Ecto neural progenitor cell (in vitro differentiated cells): ENCODE measurements around the gene RABGAP1L.
"Not testable (repeated sequence)": the region's sequence is repeated elsewhere in the genome, so short reads cannot be mapped to it uniquely, and the experiment has no call there.

ENCODE experiments used
- DNase-seq: peaks from one replicate; pipeline ENCODE4 v3.0.0-alpha.2; 2018; ENCODE audit warnings: low spot score

The RABGAP1L gene

DNA sequence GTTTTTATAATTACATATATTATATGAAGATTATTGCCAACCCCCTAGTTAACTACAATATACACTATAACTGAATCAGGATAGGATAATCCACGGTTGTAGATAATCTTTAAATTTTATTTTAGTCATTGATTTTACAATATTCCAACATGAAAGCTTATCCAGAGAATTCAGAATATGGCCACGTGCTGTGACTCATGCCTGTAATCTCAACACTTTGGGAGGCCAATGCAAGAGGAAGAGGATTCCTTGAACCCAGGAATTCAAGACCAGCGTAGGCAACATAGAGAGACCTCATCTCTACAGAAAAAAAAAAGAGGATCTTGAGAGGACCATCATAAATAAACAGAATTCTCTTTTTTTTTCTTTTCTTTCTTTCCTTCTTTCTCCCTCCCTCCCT, 720.9 kb downstream of the RABGAP1L start:
- no peak for DNase-seq

DNA sequence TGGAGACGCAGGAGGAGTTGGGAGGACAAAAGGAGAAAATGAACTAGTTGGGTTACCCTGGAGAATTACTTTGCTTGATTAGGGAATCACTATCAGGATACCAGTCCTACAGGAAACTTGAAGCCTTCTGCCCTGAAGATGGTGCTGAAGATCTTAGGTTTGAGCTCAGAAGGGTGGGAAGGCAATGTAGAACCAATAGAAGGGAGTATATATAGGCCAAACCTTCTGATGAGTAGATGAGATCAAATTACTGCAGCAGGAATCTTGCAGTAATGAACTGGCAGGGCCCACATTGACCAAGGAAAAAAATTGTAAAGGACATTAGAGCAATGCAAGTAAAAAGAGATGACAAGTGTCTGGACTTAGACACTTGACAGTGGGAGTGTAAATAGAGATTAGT, 724.1 kb downstream of the RABGAP1L start:
- no peak for DNase-seq

DNA sequence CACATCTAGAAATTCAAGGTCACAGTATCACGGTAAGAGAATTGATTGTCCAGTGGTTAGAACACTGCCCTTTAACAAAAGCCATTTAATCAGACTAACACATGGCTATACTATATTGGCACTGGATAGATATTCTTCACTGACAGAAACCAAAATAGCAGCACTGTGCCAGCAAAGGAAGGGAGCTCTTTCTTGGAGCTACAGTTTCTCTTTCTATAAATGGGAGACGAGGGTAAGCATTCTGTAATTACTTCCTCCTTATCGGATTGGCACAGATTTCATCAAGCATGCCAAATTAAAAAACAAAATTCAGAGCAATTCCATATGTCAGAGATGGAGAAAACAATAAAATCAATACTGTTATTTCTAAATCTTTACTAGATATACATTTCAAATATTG, 724.7 kb downstream of the RABGAP1L start:
- no peak for DNase-seq

DNA sequence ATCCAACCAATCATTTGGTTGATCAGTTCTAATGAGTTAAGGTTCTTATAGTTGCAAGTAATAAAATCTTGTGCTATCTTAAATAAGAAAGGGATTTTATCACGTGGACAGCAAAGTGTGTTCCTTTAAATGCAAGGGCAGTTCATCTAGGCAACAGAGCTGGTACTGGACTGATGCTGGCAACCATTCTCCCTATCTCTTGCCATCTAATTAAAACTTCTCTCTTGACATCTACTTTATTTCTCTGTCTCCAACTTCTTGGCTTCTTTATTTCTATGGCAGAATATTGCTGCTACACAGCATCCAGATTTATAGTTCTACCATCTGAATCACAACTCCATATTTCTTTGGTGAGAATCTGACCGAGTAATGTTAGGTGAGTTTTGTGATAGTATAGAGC, 725.2 kb downstream of the RABGAP1L start:
- DNase-seq = no peak

DNA sequence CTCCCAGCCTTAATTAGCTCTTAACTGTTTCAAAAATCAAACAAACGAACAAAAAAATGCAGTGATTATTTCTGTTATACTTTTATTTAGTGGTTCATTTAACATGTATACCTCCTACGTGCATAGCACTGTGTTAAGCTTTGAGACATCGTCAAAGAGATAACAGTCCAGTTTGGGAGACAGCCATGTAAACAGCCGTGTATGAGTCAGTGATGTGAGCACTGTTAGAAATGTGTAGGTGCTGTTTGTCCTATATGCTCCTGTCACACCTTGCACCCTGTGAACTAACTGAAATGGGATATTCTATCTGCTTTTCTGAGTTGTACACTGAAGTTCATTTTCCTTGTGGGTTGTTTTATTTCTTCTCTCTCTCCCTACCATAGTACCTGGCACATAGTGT, 730.7 kb downstream of the RABGAP1L start:
- no peak for DNase-seq

DNA sequence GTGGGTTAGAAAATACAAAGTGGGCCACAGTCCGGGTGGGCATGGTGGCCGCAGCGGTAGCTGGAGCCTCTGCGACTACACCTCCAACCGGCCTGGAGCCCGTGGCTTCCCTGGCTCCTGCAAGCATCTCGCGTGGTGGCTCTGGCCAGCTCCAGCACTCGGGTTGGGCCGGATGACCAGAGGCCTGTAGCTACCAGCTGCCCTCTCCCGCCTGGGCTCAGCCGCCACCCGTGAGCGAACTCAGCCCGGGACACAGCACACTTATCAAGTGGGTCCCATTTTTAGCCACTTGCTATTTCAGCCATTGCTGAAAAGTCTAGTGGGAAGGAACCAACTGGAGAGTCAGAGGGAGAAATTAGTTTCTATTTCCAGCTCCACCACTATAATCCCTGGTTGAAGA, 732.7 kb downstream of the RABGAP1L start:
- no peak for DNase-seq

DNA sequence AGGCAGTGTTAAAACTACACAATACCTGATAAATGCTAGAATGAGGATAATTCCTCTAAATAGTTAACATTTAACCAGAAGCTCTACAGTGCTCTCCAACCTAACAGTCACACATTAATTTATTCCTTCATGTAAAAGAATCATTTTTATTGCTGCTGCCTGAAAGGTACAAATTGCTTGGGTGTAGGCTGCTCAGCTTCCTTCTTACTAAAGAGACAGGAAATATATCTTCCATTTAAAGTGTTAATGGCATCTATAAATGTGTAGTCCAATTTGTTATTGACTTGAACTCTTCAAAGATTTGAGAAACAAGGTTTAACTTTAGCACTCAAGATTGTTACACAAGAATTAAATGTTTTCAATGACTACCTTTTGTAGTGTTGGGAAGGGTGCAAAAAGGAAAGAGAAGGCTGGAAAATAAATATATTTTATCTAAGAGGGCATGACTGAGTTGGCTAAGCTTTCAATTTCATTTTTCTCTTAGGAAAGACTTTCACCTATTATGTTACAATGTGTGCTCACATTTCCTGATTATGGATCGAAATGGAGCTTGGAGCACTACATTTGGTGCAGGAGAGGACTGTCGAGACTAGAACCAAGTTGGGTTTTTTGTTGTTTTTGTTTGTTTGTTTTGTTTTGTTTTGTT, 734.9 kb downstream of the RABGAP1L start:
- no peak for DNase-seq

DNA sequence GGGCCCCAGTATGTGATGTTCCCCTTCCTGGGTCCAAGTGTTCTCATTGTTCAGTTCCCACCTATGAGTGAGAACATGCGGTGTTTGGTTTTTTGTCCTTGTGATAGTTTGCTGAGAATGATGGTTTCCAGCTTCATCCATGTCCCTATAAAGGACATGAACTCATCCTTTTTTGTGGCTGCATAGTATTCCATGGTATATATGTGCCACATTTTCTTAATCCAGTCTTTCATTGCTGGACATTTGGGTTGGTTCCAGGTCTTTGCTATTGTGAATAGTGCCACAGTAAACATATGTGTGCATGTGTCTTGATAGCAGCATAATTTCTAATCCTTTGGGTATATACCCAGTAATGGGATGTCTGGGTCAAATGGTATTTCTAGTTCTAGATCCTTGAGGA, 736.3 kb downstream of the RABGAP1L start:
- DNase-seq = not testable (repeated sequence)

DNA sequence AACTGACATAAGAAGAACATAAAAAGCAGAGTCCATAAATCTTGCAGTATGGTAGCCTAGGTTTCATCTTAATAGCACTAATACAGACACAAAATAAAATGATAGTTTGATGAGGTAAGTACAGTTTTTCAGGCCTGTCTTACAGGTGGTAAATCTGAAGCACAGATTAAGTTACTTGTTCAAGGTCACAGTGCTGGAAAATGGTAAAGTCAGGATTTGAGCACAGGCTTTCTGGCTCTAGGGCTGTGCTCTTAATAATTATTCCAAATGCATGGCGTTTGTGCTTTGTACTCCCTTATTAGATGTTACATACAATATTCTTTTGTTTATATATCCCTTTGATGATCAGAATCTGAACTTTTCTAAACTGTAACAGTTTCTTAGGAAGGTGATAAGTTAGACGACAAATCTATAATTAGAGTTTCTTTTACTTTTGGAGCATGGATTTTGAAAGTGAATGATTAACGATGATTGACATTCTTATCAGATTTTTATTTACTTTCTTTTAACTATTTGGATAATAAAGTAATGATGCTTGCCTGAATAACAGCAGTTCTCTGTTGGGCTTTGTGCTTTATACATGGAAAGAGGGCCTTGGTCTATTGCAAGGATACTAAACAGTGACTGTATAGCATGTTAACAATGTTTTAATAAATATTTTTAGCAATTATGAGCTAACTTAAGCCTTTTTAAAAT, 738.9 kb downstream of the RABGAP1L start:
- DNase-seq = no peak

DNA sequence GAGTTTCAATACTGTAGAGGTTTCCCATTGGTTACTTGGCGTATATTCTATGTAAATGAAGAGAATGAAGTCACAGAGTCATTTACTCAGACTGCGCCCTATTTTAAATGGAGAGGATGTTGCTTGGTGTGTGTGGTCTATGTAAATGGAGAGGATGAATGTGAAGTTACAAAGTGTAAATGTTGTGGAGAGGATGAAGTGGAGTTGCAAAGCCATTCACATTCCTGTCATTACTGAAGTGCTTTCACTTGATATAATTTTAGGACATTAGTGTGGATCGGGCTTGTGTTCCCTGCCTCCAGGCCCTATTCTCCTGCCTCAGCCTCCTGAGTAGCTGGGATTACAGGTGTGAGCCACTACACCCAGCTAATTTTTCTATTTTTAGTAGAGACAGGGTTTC, 741.0 kb downstream of the RABGAP1L start:
- DNase-seq = no peak

DNA sequence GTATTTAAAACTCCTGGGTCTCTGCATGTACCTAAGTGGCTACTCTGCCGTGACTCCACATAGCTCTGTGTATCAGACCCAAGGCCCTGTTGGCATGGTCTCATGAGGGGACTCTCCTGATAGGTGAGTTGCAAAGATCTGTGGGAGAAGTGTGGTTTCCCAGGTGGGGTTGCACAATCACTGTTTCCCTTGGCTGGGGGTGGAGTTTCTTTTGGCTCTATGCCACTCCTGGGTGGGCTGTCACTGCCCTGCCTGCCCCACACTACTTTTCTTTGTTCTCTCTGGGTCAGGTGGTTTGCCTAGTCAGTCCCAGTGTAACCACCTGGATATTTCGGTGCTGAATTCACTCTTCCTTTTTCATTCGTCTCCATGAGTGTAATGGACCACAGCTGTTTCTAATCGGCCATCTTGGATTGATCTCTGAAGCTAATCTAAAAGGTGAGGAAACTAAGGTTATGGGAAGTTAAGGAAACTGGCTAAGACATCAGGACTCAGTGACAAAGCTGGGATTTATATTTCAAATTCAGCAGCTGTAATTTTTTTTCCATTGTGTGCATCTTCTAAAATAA, 743.3 kb downstream of the RABGAP1L start:
- no peak for DNase-seq

DNA sequence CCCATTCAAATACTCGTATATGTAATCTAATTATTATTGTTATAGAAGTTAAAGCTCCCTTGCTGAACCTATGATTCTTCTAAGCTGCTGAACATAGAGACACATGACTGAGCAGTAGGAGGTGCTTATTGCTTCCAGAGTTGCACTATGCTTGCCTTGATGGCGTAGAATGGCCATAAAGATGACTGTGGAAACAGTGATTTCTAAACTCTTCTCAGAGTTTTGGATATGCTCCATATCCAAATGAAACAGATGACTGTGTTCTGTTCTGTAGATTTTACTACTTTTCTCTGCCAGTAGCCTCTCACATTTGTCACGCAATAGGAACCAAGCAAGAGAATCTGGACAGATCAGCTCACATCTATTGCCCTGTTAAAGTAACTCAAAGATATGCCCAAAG, 752.3 kb downstream of the RABGAP1L start:
- DNase-seq = no peak

DNA sequence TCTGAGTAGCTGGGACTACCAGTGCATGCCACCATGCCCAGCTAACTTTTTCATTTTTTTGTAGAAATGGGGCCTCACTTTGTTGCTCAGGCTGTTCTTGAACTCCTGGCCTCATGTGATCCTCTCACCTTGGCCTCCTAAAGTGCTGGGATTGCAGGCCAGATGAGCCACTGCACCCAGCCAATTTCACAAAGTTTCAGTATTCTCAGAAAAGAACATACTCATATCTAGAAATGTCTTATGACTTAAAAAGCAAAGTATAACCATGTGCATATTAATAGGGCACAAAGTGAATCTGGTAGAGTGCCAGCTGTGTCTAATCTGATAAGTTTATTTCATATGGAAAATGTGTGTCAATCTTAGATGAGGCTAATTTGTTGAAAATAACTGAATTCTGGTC, 752.9 kb downstream of the RABGAP1L start:
- no peak for DNase-seq

DNA sequence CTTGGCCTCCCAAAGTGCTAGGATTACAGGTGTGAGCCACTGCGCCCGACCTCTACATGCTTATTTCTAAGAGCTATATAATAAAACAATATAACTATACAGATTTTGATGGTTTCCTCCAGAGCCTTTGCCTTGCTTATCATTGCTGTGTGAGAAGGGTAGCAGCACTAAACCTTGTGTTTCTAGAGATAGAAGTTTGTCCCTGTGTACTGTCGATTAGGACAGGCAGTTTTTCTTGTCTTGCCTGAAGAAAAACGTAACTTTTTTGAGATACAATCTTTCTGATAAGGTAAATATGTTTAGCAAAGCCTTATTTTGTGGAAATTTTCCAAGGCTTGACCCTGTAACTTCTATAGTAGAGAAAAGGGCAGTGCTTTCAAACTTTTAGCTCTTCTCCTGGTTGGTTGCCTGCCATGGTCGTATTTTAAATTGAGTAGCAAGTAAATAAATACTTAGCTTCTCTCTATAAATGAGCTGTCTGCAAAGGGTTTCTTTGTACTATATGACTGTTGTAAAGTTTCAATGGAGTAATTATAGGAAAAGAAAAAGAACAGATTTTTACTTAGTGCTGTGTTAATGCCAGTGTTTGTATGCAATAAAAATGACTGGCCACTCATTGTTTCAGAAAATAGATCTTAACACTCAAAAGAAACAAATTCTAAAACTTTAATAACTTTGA, 754.0 kb downstream of the RABGAP1L start:
- no peak for DNase-seq

DNA sequence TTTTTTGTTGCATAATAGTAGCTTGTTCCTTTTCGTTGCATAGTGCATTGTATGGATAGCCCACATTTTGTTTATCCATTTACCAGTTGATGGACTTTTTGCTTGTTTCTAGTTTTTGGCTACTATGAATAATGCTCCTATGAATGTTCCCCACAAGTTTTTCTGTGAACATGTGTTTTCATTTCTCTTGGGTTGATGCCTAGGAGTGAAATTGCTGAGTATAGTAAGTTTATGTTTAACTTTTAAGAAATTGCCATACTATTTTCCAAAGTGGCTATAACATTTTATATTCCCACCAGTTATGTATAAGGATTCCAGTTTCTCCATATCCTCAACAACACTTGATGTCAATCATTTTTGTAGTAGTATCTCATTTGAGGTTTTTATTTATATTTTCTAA, 755.7 kb downstream of the RABGAP1L start:
- no peak for DNase-seq

DNA sequence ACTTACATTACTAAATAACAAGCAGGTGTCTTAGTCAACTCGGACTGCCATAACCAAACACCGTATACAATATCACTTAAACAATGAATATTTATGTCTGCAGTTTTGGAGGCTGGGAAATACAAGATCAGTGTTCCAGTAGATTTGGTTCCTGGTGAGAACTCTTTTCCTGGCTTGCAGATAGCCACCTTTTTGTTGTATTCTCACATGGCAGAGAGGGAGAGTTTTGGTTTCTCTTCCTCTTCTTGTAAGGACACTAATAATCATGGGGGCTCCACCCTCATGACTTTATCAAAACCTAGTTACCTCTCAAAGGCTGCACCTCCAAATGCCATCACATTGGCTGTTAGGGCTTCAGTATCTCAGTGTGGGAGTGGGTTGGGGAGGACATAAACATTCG, 757.5 kb downstream of the RABGAP1L start:
- no peak for DNase-seq

DNA sequence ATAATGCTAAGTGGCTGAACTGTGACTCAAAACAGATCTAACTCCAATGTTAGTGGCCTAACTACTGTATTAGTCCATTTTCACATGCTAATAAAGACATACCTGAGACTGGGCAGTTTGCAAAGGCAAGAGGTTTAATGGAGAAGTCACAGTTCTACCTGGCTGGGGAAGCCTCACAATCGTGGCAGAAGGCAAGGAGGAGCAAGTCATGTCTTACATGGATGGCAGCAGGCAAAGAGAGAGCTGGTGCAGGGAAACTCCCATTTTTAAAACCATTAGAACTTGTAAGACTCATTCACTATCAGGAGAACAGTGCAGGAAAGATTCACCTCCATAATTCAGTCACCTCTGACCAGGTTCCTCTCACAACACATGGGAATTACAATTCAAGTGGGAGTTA, 760.8 kb downstream of the RABGAP1L start:
- DNase-seq = no peak

DNA sequence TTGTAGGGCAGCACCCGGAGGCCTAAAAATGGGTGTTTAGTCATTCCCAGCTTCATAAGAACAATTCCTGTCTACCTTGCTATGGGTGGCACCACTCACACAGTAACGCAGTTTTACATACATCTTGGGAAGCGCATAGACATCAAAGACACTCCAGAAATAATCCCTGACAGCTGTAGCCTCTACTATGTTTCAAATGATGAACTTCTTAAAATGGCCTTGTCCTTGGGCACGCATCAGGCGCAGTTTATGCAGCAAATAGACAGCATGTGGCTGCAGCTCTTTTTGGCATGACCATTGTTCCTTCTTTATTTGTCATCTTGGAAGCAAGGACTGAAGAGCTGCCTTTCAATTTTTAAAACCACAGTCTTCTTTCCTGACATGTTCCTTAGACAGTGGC, 762.8 kb downstream of the RABGAP1L start:
- no peak for DNase-seq

DNA sequence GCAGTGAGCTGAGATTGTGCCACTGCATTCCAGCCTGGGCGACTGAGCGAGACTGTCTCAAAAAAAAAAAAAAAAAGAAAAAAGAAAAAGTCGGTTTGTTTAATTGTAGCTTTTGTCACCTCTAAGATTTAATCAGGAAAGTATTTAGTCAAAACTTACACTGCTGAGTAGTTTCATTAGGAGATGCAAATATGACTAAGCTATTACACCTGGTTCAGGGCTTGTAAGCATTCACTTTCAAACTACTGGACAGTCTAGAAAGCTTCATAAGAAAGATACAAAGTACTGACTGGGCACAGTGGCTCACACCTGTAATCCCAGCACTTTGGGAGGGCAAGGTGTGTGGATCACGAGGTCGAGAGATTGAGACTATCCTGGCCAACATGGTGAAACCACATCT, 764.5 kb downstream of the RABGAP1L start:
- DNase-seq = no peak

DNA sequence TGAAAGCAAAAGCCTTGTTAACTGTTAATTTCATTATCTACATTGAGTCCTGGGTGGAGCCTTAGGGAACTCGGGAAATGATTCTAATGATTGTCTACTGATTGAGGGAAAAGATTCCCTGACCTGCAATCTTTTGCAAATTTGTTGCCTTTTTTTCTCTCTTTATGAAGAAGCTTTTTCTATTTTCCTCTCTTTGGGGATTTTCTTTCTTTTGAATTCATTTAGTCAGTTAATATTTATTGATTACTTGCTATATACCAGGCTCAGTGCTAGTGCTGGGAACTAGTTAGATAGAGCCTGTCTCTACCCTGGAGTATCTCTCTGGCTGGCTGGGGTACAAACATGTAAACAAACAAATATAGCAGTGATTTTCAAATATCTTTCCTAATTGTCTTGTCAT, 769.2 kb downstream of the RABGAP1L start:
- DNase-seq = no peak

DNA sequence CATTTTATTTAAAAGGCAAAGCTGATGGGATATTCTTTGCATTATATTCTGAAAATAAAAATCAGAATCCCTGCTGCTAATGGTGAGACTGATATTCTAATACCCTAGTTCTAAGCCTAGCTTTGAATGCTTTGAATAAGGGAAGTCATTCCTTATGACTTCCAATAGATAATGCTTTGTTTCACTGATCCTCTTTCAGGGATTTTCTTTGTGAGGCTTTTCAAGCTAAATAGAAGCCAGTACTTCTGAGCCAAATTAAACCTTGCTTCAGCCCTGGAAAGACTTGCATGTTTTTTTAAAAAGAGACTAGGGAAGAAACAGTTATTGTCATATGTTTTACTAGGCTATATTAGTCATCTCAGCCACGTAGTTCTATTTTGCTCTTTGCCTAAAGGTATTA, 771.9 kb downstream of the RABGAP1L start:
- DNase-seq = no peak

DNA sequence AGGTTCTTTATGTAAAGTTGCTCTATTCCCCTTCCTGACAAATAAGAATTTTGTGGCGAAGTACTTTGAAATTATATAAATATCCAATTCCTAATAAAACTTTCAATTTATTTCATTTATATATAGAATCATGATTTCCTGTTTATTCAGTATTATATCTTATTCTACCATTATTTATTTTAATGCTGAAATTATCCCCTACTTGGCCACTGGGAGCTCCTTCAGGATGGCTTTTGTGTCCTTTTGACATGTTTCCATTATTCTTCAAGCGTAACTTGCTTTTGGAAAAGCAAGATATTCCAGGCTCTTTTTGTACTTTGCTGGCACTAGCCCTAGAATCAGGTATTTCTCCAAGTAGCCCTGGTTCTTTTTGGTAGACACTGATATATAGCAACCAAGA, 773.3 kb downstream of the RABGAP1L start:
- no peak for DNase-seq
